Subcutaneous abdominal adipose tissue (tissue), 5 donors: ENCODE data around the gene SLFN12L.
"Not testable (repeated sequence)": the region's sequence is repeated elsewhere in the genome, so short reads cannot be mapped to it uniquely, and the experiment has no call there.

Experiments
- H3K27ac ChIP-seq: one replicate; pipeline ENCODE4 v1.7.0; 2013; ENCODE audit warnings: low read depth, mild to moderate bottlenecking, inconsistent platforms, low read length, moderate library complexity
- H3K27me3 ChIP-seq, 5 donors: one replicate each; pipeline ENCODE4 v1.7.0; 2013; ENCODE audit warnings: low read length in 5 of 5, inconsistent platforms in 1 of 5; ENCODE audit not compliant: control insufficient read depth in 5 of 5, insufficient read depth in 4 of 5
- H3K36me3 ChIP-seq, 5 donors: one replicate each; pipeline ENCODE4 v1.7.0; 2013; ENCODE audit warnings: low read length in 5 of 5; ENCODE audit not compliant: control insufficient read depth in 5 of 5, insufficient read depth in 5 of 5
- H3K4me1 ChIP-seq, 5 donors: one replicate each; pipeline ENCODE4 v1.7.0; 2013; ENCODE audit warnings: low read length in 5 of 5, mild to moderate bottlenecking in 3 of 5, moderate library complexity in 1 of 5; ENCODE audit not compliant: control insufficient read depth in 5 of 5, insufficient read depth in 5 of 5
- H3K4me3 ChIP-seq, 5 donors: one replicate each; pipeline ENCODE4 v1.7.0; 2013; ENCODE audit warnings: low read length in 5 of 5, low read depth in 1 of 5
- H3K9ac ChIP-seq, 5 donors: one replicate each; pipeline ENCODE4 v1.7.0; 2013; ENCODE audit warnings: low read length in 5 of 5, mild to moderate bottlenecking in 4 of 5, moderate library complexity in 3 of 5
- H3K9me3 ChIP-seq, 5 donors: one replicate each; pipeline ENCODE4 v1.7.0; 2013; ENCODE audit warnings: low read length in 5 of 5; ENCODE audit not compliant: control insufficient read depth in 5 of 5
- donor health status: healthy.
- donor health status: healthy.
- donor health status: healthy.
- donor health status: healthy.
- donor health status: healthy.

The SLFN12L gene

GRCh38 chr17:35531160-35531559, 6.3 kb downstream of the SLFN12L start:
- no peak overlapping the region for H3K4me3 ChIP-seq
- no peak overlapping the region for H3K9ac ChIP-seq
- H3K4me1 ChIP-seq = peaks cover 0 to 16% (median 0%) of the 10 kb centered on the region in 5 donors
- H3K9me3 ChIP-seq = no peaks in the 10 kb centered on the region
- no peaks in the 10 kb centered on the region for H3K27me3 ChIP-seq
- no peaks in the 10 kb centered on the region for H3K36me3 ChIP-seq
- H3K27ac ChIP-seq = no peak overlapping the region

GRCh38 chr17:35529866-35530265, 7.6 kb downstream of the SLFN12L start:
- H3K27me3 ChIP-seq = no peaks in the 10 kb centered on the region
- H3K9ac ChIP-seq = no peak overlapping the region
- H3K4me1 ChIP-seq = peaks cover 0 to 13% (median 0%) of the 10 kb centered on the region in 5 donors
- H3K9me3 ChIP-seq = no peaks in the 10 kb centered on the region
- no peak overlapping the region for H3K27ac ChIP-seq
- H3K4me3 ChIP-seq = no peak overlapping the region
- H3K36me3 ChIP-seq = no peaks in the 10 kb centered on the region

- H3K36me3 ChIP-seq, H3K9me3 ChIP-seq, H3K9ac ChIP-seq, H3K4me1 ChIP-seq, H3K4me3 ChIP-seq, H3K27ac ChIP-seq, H3K27me3 ChIP-seq: not testable (repeated sequence)
These were observed 8.2 kb downstream of the SLFN12L start for GRCh38 chr17:35529326-35529725.

- Histone ChIP-seq H3K36me3 (no peaks in the 10 kb centered on the region), H3K9ac (no peak overlapping the region), H3K4me1 (peaks cover 0 to 5% (median 0%) of the 10 kb centered on the region in 5 donors), H3K9me3 (no peaks in the 10 kb centered on the region), H3K4me3 (no peak overlapping the region), H3K27ac (no peak overlapping the region), H3K27me3 (peaks cover 0 to 3% (median 0%) of the 10 kb centered on the region in 5 donors)
These were observed 14.2 kb downstream of the SLFN12L start for GRCh38 chr17:35523296-35523695.

- H3K9me3 ChIP-seq, H3K27me3 ChIP-seq, H3K9ac ChIP-seq, H3K4me3 ChIP-seq, H3K4me1 ChIP-seq, H3K36me3 ChIP-seq, H3K27ac ChIP-seq: not testable (repeated sequence)
These were observed 15.7 kb downstream of the SLFN12L start for GRCh38 chr17:35521654-35522256.

- no peak overlapping the region for H3K4me3 ChIP-seq
- peaks cover 0 to 3% (median 0%) of the 10 kb centered on the region in 5 donors for H3K27me3 ChIP-seq
- H3K9ac ChIP-seq = no peak overlapping the region
- H3K36me3 ChIP-seq = no peaks in the 10 kb centered on the region
- no peaks in the 10 kb centered on the region for H3K9me3 ChIP-seq
- no peak overlapping the region for H3K27ac ChIP-seq
- H3K4me1 ChIP-seq = peaks cover 0 to 5% (median 0%) of the 10 kb centered on the region in 5 donors
These were observed 16.3 kb downstream of the SLFN12L start for GRCh38 chr17:35521150-35521549.

- H3K9ac ChIP-seq = no peak overlapping the region
- no peak overlapping the region for H3K27ac ChIP-seq
- no peak overlapping the region for H3K4me3 ChIP-seq
- H3K4me1 ChIP-seq = peaks cover 0 to 5% (median 0%) of the 10 kb centered on the region in 5 donors
- H3K9me3 ChIP-seq = no peaks in the 10 kb centered on the region
- H3K36me3 ChIP-seq = no peaks in the 10 kb centered on the region
- peaks cover 0 to 3% (median 0%) of the 10 kb centered on the region in 5 donors for H3K27me3 ChIP-seq
These were observed 17.5 kb downstream of the SLFN12L start for GRCh38 chr17:35519906-35520442.

GRCh38 chr17:35519439-35519838, 18.0 kb downstream of the SLFN12L start:
- Histone ChIP-seq H3K27me3 (peaks cover 0 to 3% (median 0%) of the 10 kb centered on the region in 5 donors), H3K9ac (no peak overlapping the region), H3K4me1 (peaks cover 0 to 5% (median 0%) of the 10 kb centered on the region in 5 donors), H3K36me3 (no peaks in the 10 kb centered on the region), H3K4me3 (no peak overlapping the region), H3K27ac (no peak overlapping the region), H3K9me3 (no peaks in the 10 kb centered on the region)

GRCh38 chr17:35518431-35518830, 19.0 kb downstream of the SLFN12L start:
- not testable (repeated sequence) for H3K4me1 ChIP-seq, H3K9me3 ChIP-seq, H3K36me3 ChIP-seq, H3K27ac ChIP-seq, H3K4me3 ChIP-seq, H3K27me3 ChIP-seq, H3K9ac ChIP-seq

- H3K27ac ChIP-seq = no peak overlapping the region
- H3K4me1 ChIP-seq = no peaks in the 10 kb centered on the region
- H3K9ac ChIP-seq = no peak overlapping the region
- no peaks in the 10 kb centered on the region for H3K36me3 ChIP-seq
- H3K9me3 ChIP-seq = no peaks in the 10 kb centered on the region
- no peaks in the 10 kb centered on the region for H3K27me3 ChIP-seq
- no peak overlapping the region for H3K4me3 ChIP-seq
These were observed 22.5 kb downstream of the SLFN12L start for GRCh38 chr17:35515027-35515426.
